HepG2 (cell line): ENCODE measurements around the gene TCOF1.

ENCODE experiments used
- CBX2 ChIP-seq, 2 experiments: fragments of 200-600 bp in 1 of 2; sonication (generic); formaldehyde crosslinking in 1 of 2; IDR thresholded peaks; 2 replicates each; pipeline versions ENCODE4 v1.7.0 to v1.8.1; 2018 to 2022; ENCODE audit warnings: low read depth in 2 of 2, low read length in 1 of 2, mild to moderate bottlenecking in 1 of 2, missing genetic modification reagents in 1 of 2
- IKZF4 ChIP-seq: sonication (generic); formaldehyde crosslinking; IDR thresholded peaks from 2 replicates; pipeline ENCODE4 v1.5.1; 2020; ENCODE audit warnings: borderline replicate concordance, mild to moderate bottlenecking, low read depth, missing genetic modification reagents; ENCODE audit errors: not compliant biosample characterization
- NCOR1 ChIP-seq: fragments of 200-600 bp; sonication (generic); IDR thresholded peaks from 2 replicates; pipeline ENCODE4 v1.7.0; 2017; ENCODE audit warnings: antibody characterized with exemption, low read length, borderline replicate concordance
- NR1H2 ChIP-seq: sonication (generic); formaldehyde crosslinking; IDR thresholded peaks from 2 replicates; pipeline ENCODE4 v1.8.1; 2022; ENCODE audit warnings: low read depth, missing genetic modification reagents, borderline replicate concordance
- POLR2AphosphoS5 ChIP-seq: IDR thresholded peaks from 2 replicates; pipeline ENCODE4 v1.6.1; 2012; ENCODE audit warnings: low read depth, low read length
- ZC3H4 ChIP-seq: sonication (generic); formaldehyde crosslinking; IDR thresholded peaks from 2 replicates; pipeline ENCODE4 v1.4.0; 2020; ENCODE audit warnings: missing genetic modification reagents, borderline replicate concordance
- ZNF44 ChIP-seq: sonication (generic); formaldehyde crosslinking; IDR thresholded peaks from 2 replicates; pipeline ENCODE4 v1.5.1; 2020; ENCODE audit warnings: mild to moderate bottlenecking, missing genetic modification reagents
- ZNF850 ChIP-seq: sonication (generic); formaldehyde crosslinking; conservative IDR thresholded peaks from 2 replicates; pipeline ENCODE4 v1.9.0; 2021; ENCODE audit warnings: mild to moderate bottlenecking, missing genetic modification reagents
- TF ChIP-seq, protein P1 (sequence below): sonication (generic); formaldehyde crosslinking; IDR thresholded peaks from 2 replicates; pipeline ENCODE4 v1.5.0; 2020; ENCODE audit warnings: mild to moderate bottlenecking, missing genetic modification reagents, moderate library complexity
- TF ChIP-seq, protein P2 (sequence below): sonication (generic); formaldehyde crosslinking; IDR thresholded peaks from 2 replicates; pipeline ENCODE4 v1.5.0; 2020; ENCODE audit warnings: missing genetic modification reagents

DNA sequence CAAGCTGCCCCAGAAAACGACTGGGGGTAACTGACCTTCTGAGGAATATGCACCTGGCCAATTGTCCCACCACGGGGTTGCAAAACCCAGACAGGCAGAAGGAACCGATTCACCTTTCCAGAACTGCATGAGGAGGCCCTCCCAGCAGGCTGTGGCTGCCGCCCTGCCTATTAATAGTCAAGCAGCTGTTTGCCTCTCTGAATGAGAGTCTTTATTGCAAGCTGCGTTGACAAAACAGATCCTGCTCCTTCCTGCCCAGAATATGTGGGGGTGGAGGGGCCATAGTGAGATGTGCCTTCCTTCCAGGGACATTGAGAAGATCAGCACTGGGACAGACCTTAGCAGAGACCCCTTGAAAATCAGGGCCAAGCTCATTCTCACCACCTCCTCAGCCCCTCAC, 18.3 kb upstream of the TCOF1 start:
- TF ChIP-seq, protein P1, sequence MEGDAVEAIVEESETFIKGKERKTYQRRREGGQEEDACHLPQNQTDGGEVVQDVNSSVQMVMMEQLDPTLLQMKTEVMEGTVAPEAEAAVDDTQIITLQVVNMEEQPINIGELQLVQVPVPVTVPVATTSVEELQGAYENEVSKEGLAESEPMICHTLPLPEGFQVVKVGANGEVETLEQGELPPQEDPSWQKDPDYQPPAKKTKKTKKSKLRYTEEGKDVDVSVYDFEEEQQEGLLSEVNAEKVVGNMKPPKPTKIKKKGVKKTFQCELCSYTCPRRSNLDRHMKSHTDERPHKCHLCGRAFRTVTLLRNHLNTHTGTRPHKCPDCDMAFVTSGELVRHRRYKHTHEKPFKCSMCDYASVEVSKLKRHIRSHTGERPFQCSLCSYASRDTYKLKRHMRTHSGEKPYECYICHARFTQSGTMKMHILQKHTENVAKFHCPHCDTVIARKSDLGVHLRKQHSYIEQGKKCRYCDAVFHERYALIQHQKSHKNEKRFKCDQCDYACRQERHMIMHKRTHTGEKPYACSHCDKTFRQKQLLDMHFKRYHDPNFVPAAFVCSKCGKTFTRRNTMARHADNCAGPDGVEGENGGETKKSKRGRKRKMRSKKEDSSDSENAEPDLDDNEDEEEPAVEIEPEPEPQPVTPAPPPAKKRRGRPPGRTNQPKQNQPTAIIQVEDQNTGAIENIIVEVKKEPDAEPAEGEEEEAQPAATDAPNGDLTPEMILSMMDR (CRISPR knock-in tag), result no peak
- TF ChIP-seq ZNF850 (CRISPR knock-in tag) (no peak), ZC3H4 (CRISPR knock-in tag) (no peak), POLR2AphosphoS5 (no peak), NR1H2 (CRISPR knock-in tag) (no peak), IKZF4 (CRISPR knock-in tag) (no peak), ZNF44 (CRISPR knock-in tag) (no peak), CBX2 (IDR thresholded peaks at IDR 0.05; ENCODE audit: low read depth, low read length) (no peak), CBX2 (CRISPR knock-in tag; IDR thresholded peaks at IDR 0.05; ENCODE audit: low read depth) (no peak), NCOR1 (no peak)
- TF ChIP-seq, protein P2, sequence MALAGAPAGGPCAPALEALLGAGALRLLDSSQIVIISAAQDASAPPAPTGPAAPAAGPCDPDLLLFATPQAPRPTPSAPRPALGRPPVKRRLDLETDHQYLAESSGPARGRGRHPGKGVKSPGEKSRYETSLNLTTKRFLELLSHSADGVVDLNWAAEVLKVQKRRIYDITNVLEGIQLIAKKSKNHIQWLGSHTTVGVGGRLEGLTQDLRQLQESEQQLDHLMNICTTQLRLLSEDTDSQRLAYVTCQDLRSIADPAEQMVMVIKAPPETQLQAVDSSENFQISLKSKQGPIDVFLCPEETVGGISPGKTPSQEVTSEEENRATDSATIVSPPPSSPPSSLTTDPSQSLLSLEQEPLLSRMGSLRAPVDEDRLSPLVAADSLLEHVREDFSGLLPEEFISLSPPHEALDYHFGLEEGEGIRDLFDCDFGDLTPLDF (CRISPR knock-in tag), result no peak
